GM19193 (cell line): ENCODE results near the gene GLT8D2.

Experiments
- POLR2A ChIP-seq: IDR thresholded peaks from 4 replicates; pipeline ENCODE4 v1.6.1; 2011; ENCODE audit not compliant: insufficient read depth, insufficient read length; ENCODE audit errors: extremely low read depth

The GLT8D2 gene

GRCh38 chr12:103973909-103974308 is 76.1 kb downstream of the GLT8D2 start:
- TF ChIP-seq POLR2A, result no peak

GRCh38 chr12:103969391-103969790 is 80.6 kb downstream of the GLT8D2 start:
- TF ChIP-seq POLR2A, result no peak

GRCh38 chr12:103966736-103967135 is 83.3 kb downstream of the GLT8D2 start:
- TF ChIP-seq POLR2A, result no peak

- TF ChIP-seq POLR2A, result peak; percentile 97
Measured at GRCh38 chr12:103965590-103966504, 84.1 kb downstream of the GLT8D2 start, which contains the start of gene TDG. Gene TDG (plus strand): TSS chr12:103965872. CDS start chr12:103966038, 166 bp downstream.

- no peak for TF ChIP-seq POLR2A
Measured at GRCh38 chr12:103965255-103965589, 84.8 kb downstream of the GLT8D2 start.

GRCh38 chr12:103964805-103965204 is 85.2 kb downstream of the GLT8D2 start:
- TF ChIP-seq POLR2A, result no peak

DNA sequence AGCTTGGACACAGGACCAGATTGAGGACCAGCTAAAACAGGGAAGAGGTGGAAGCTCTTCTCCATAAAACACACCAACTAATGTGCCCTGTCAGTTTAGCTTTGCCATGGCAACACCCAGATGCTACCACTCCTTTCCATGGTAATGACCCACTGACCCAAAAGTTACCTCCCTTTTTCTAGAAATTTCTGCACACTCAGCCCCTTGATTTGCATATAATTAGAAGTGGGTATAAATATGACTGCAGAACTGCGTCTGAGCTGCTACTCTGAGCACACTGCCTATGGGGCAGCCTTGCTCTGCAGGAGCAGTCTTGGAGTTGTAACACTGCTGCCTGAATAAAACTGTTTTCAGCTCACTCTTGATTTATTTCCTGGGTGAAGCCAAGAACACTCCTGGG is 87.5 kb downstream of the GLT8D2 start:
- no peak for TF ChIP-seq POLR2A

- no peak for TF ChIP-seq POLR2A
Measured at GRCh38 chr12:103960616-103961227, 89.3 kb downstream of the GLT8D2 start.

- TF ChIP-seq POLR2A, result no peak
Measured at GRCh38 chr12:103958621-103959020, 91.4 kb downstream of the GLT8D2 start.

GRCh38 chr12:103957865-103958388 is 92.1 kb downstream of the GLT8D2 start:
- no peak for TF ChIP-seq POLR2A

DNA sequence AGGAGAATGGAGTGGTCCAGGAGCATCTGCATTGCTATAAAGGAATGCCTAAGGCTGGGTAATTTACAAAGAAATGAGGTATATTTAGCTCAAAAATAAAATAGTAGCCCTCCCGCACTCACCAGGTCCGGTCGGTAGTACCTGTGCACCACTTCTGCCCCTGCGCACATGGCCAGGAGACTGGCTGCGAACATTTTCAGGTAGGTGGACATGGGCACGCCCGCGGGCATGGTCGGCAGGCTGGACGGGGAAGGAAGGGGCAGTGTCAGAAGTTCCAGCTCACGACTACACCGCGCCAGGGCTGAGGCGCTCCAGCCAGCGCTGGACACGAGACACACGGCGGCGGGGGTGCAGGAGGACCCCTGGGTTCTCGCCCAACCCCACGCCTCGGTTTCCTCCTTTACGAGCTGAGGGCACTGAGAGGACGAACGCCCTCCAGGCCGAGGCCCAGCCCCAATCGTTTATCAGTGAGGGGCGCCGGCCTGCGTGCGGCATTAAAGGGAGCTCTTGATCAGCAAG is 93.4 kb downstream of the GLT8D2 start:
- TF ChIP-seq POLR2A, result no peak

- no peak for TF ChIP-seq POLR2A
Measured at GRCh38 chr12:103955811-103956508, 94.0 kb downstream of the GLT8D2 start.

- TF ChIP-seq POLR2A, result no peak
Measured at GRCh38 chr12:103952497-103952896, 97.5 kb downstream of the GLT8D2 start.

DNA sequence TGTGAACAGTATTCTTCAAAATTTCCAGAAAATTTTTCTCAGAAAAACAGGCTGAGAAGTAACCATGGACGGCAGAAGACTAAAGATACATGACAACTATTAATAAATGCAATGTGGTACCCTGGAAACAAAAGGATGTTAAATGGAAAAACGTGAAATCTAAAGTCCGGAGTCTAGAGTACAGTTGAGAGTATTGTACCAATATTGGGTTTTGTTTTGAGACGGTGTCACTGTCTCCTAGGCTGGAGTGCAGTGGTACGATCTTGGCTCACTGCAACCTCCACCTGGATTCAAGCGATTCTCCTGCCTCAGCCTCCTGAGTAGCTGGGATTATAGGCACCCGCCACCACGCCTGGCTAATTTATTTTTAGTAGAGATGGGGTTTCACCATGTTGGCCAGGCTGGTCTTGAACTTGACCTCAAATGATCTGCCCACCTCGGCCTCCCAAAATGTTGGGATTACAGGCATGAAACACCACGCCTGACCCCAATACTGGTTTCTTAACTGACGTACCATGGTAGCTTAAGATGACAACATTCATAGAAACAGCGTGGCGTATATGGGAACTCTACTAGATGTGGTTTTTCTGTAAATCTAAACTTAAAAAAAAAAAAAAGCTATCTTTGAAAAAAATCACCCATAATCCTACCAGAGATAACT is 101.1 kb downstream of the GLT8D2 start:
- TF ChIP-seq POLR2A, result peak; percentile 56
